H1 (cell line): ENCODE results near the gene AP3D1.

Experiments used
- CHD1 ChIP-seq: IDR thresholded peaks from 2 replicates; pipeline ENCODE4 v1.6.1; 2012; ENCODE audit warnings: low read depth, low read length, improper control_type of control experiment
- CTCF ChIP-seq, 3 experiments: IDR thresholded peaks; 1 replicate in 2 of 3; 2 replicates in 1 of 3; pipeline versions ENCODE4 v1.5.1 to v1.6.1; 2011; ENCODE audit warnings: low read length in 3 of 3, mild to moderate bottlenecking in 3 of 3, inconsistent platforms in 2 of 3, low read depth in 1 of 3, moderate library complexity in 1 of 3; ENCODE audit not compliant: insufficient read depth in 1 of 3; ENCODE audit errors: control extremely low read depth in 1 of 3
- EP300 ChIP-seq, 2 experiments: IDR thresholded peaks; 1 replicate in 1 of 2; 2 replicates in 1 of 2; pipeline ENCODE4 v1.6.1; 2011 to 2012; ENCODE audit warnings: low read depth in 2 of 2, low read length in 2 of 2, mild to moderate bottlenecking in 2 of 2, borderline replicate concordance in 1 of 2, inconsistent platforms in 1 of 2, moderate library complexity in 1 of 2
- EZH2 ChIP-seq: fragments of 200-600 bp; sonication (generic); IDR thresholded peaks from 2 replicates; pipeline ENCODE4 v1.7.1; 2012; ENCODE audit warnings: low read depth, mild to moderate bottlenecking, moderate library complexity, low read length, inconsistent platforms; ENCODE audit not compliant: severe bottlenecking
- POLR2A ChIP-seq, 2 experiments: IDR thresholded peaks; 1 replicate in 1 of 2; 2 replicates in 1 of 2; pipeline ENCODE4 v1.6.1; 2011; ENCODE audit warnings: low read depth in 2 of 2, low read length in 2 of 2, mild to moderate bottlenecking in 2 of 2; ENCODE audit errors: control extremely low read depth in 1 of 2
- POLR2AphosphoS5 ChIP-seq: IDR thresholded peaks from 2 replicates; pipeline ENCODE4 v1.6.1; 2011; ENCODE audit warnings: low read depth, low read length
- SRF ChIP-seq: IDR thresholded peaks from 2 replicates; pipeline ENCODE4 v1.6.1; 2011; ENCODE audit warnings: mild to moderate bottlenecking, low read depth, low read length, moderate library complexity
- TAF1 ChIP-seq: IDR thresholded peaks from 2 replicates; pipeline ENCODE4 v1.6.1; 2011; ENCODE audit warnings: mild to moderate bottlenecking, low read depth, low read length

DNA sequence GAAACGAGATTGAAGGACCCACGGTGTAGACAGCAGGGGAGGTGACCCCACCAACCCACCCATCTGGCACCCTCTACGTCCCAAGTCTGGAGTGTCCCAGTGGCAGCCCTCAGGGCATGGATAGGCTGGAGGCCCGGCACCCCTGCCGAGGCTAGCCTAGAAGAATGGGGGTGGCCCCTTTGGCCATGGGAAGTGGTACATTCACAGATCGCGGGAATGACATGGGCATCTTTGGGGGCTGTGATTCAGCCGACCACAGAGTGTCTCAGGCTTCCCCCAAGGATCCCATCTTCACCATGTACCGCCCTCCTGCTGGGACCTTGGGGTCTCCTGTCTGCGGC is 89.0 kb downstream of the AP3D1 start:
- no peak for TF ChIP-seq SRF
- TF ChIP-seq CTCF (IDR thresholded peaks at IDR 0.05; ENCODE audit: control extremely low read depth in 1 of 3, insufficient read depth in 1 of 3, low read depth in 1 of 3, low read length in 3 of 3), result no peak
- TF ChIP-seq TAF1, result no peak
- no peak for TF ChIP-seq EZH2
- TF ChIP-seq POLR2A (IDR thresholded peaks at IDR 0.05; ENCODE audit: control extremely low read depth in 1 of 2, low read depth in 2 of 2, low read length in 2 of 2), result no peak
- TF ChIP-seq EP300 (IDR thresholded peaks at IDR 0.05; ENCODE audit: borderline replicate concordance in 1 of 2, low read depth in 2 of 2, low read length in 2 of 2), result no peak
- TF ChIP-seq POLR2AphosphoS5, result no peak
- no peak for TF ChIP-seq CHD1
